ENCODE measurements around the gene TOGARAM2.

Gene TOGARAM2

DNA sequence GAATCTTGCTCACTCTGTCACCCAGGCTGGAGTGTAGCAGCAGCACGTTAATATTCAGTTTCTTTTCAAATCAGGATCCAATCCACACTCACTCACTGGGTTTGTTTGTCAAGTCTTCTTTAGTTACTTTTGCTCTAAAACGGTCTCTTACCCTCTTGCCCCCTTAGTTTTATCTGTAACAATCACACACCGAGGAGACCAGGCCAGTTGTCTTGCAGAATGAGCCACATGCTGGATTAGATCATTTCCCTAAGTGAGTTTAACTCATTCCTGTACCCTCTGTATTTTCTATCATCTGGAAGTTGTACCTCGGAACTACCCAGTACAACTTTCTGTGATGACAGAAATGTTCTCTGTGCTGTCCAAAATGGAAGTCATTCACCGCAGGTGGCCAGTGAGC lies 20.7 kb upstream of the TOGARAM2 start:
- no peaks in the 10 kb centered on the region for H3K4me1 ChIP-seq (ENCODE audit: insufficient read depth, insufficient read length)
- H3K9me3 ChIP-seq (ENCODE audit: insufficient read depth, low read length): no peaks in the 10 kb centered on the region
- no peaks in the 10 kb centered on the region for H3K27me3 ChIP-seq (ENCODE audit: insufficient read depth, insufficient read length)
- DNase-seq (ENCODE audit: low read depth, low spot score): no peak
- H3K4me3 ChIP-seq (ENCODE audit: insufficient read length, low read depth): no peak overlapping the region
- H3K9ac ChIP-seq (ENCODE audit: insufficient read length, low read depth): no peak overlapping the region
- TF ChIP-seq YY1 (IDR thresholded peaks at IDR 0.05; ENCODE audit: insufficient read depth, insufficient read length) (no peak), SUZ12 (IDR thresholded peaks at IDR 0.05; ENCODE audit: extremely low read depth, insufficient read depth, insufficient read length) (no peak), ZNF274 (IDR thresholded peaks at IDR 0.05; ENCODE audit: low read depth, low read length) (no peak)
- H3K36me3 ChIP-seq (ENCODE audit: insufficient read depth, insufficient read length, low read length): no peaks in the 10 kb centered on the region

GRCh38 chr2:28962505-28962904 lies 18.6 kb upstream of the TOGARAM2 start:
- Histone ChIP-seq H3K4me3 (ENCODE audit: insufficient read length, low read depth) (no peak overlapping the region), H3K9ac (ENCODE audit: insufficient read length, low read depth) (no peak overlapping the region), H3K9me3 (ENCODE audit: insufficient read depth, low read length) (no peaks in the 10 kb centered on the region), H3K27me3 (ENCODE audit: insufficient read depth, insufficient read length) (no peaks in the 10 kb centered on the region), H3K36me3 (ENCODE audit: insufficient read depth, insufficient read length, low read length) (no peaks in the 10 kb centered on the region), H3K4me1 (ENCODE audit: insufficient read depth, insufficient read length) (no peaks in the 10 kb centered on the region)
- TF ChIP-seq YY1 (IDR thresholded peaks at IDR 0.05; ENCODE audit: insufficient read depth, insufficient read length) (no peak), ZNF274 (IDR thresholded peaks at IDR 0.05; ENCODE audit: low read depth, low read length) (no peak), SUZ12 (IDR thresholded peaks at IDR 0.05; ENCODE audit: extremely low read depth, insufficient read depth, insufficient read length) (no peak)
- no peak for DNase-seq (ENCODE audit: low read depth, low spot score)

- Histone ChIP-seq H3K4me1 (ENCODE audit: insufficient read depth, insufficient read length) (no peaks in the 10 kb centered on the region), H3K4me3 (ENCODE audit: insufficient read length, low read depth) (no peak overlapping the region), H3K9ac (ENCODE audit: insufficient read length, low read depth) (no peak overlapping the region), H3K36me3 (ENCODE audit: insufficient read depth, insufficient read length, low read length) (no peaks in the 10 kb centered on the region), H3K9me3 (ENCODE audit: insufficient read depth, low read length) (no peaks in the 10 kb centered on the region), H3K27me3 (ENCODE audit: insufficient read depth, insufficient read length) (no peaks in the 10 kb centered on the region)
- TF ChIP-seq ZNF274 (IDR thresholded peaks at IDR 0.05; ENCODE audit: low read depth, low read length) (no peak), YY1 (IDR thresholded peaks at IDR 0.05; ENCODE audit: insufficient read depth, insufficient read length) (no peak), SUZ12 (IDR thresholded peaks at IDR 0.05; ENCODE audit: extremely low read depth, insufficient read depth, insufficient read length) (no peak)
- no peak for DNase-seq (ENCODE audit: low read depth, low spot score)
These were observed 10.5 kb upstream of the TOGARAM2 start for GRCh38 chr2:28970464-28971160.

DNA sequence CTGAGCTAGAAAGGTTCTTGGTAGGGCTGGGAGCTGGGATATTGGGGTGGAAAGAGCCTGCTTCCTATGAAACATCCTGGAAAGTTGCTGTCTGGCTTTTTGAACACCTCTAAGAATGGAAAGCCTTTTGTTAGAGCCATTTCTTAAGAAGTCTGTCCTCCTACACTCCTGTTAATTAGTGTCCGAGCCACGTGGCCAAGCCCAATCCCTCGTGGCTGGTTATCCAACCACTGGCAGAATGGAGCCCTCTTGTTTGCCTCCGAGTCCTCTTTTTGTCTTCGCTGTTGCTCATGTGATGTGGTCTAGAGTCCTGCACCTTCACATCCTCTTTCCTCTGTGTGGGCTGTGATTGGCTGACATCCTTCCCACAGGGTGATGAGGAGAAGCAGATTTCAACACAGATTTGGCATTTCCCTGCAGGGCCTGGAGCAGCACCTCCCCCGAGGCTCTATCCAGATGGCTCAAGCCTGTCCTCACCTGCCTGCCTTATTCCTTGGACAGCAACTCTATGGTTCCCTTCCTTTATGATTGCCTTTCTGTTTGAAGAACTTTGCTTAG lies 8.2 kb upstream of the TOGARAM2 start:
- Histone ChIP-seq H3K9me3 (ENCODE audit: insufficient read depth, low read length) (no peaks in the 10 kb centered on the region), H3K36me3 (ENCODE audit: insufficient read depth, insufficient read length, low read length) (no peaks in the 10 kb centered on the region), H3K9ac (ENCODE audit: insufficient read length, low read depth) (no peak overlapping the region), H3K27me3 (ENCODE audit: insufficient read depth, insufficient read length) (no peaks in the 10 kb centered on the region), H3K4me1 (ENCODE audit: insufficient read depth, insufficient read length) (no peaks in the 10 kb centered on the region), H3K4me3 (ENCODE audit: insufficient read length, low read depth) (no peak overlapping the region)
- TF ChIP-seq ZNF274 (IDR thresholded peaks at IDR 0.05; ENCODE audit: low read depth, low read length) (no peak), SUZ12 (IDR thresholded peaks at IDR 0.05; ENCODE audit: extremely low read depth, insufficient read depth, insufficient read length) (no peak), YY1 (IDR thresholded peaks at IDR 0.05; ENCODE audit: insufficient read depth, insufficient read length) (no peak)
- DNase-seq (ENCODE audit: low read depth, low spot score): no peak

- no peak for DNase-seq (ENCODE audit: low read depth, low spot score)
- H3K4me3 ChIP-seq (ENCODE audit: insufficient read length, low read depth): no peak overlapping the region
- H3K27me3 ChIP-seq (ENCODE audit: insufficient read depth, insufficient read length): no peaks in the 10 kb centered on the region
- H3K9ac ChIP-seq (ENCODE audit: insufficient read length, low read depth): no peak overlapping the region
- H3K36me3 ChIP-seq (ENCODE audit: insufficient read depth, insufficient read length, low read length): no peaks in the 10 kb centered on the region
- TF ChIP-seq YY1 (IDR thresholded peaks at IDR 0.05; ENCODE audit: insufficient read depth, insufficient read length) (no peak), ZNF274 (IDR thresholded peaks at IDR 0.05; ENCODE audit: low read depth, low read length) (no peak), SUZ12 (IDR thresholded peaks at IDR 0.05; ENCODE audit: extremely low read depth, insufficient read depth, insufficient read length) (no peak)
- no peaks in the 10 kb centered on the region for H3K4me1 ChIP-seq (ENCODE audit: insufficient read depth, insufficient read length)
- H3K9me3 ChIP-seq (ENCODE audit: insufficient read depth, low read length): no peaks in the 10 kb centered on the region
These were observed 6.8 kb upstream of the TOGARAM2 start for GRCh38 chr2:28974252-28974651.

GRCh38 chr2:28975671-28976070 lies 5.4 kb upstream of the TOGARAM2 start:
- Histone ChIP-seq H3K9me3 (ENCODE audit: insufficient read depth, low read length) (no peaks in the 10 kb centered on the region), H3K36me3 (ENCODE audit: insufficient read depth, insufficient read length, low read length) (no peaks in the 10 kb centered on the region), H3K27me3 (ENCODE audit: insufficient read depth, insufficient read length) (no peaks in the 10 kb centered on the region), H3K4me1 (ENCODE audit: insufficient read depth, insufficient read length) (no peaks in the 10 kb centered on the region), H3K9ac (ENCODE audit: insufficient read length, low read depth) (no peak overlapping the region), H3K4me3 (ENCODE audit: insufficient read length, low read depth) (no peak overlapping the region)
- no peak for DNase-seq (ENCODE audit: low read depth, low spot score)
- TF ChIP-seq SUZ12 (IDR thresholded peaks at IDR 0.05; ENCODE audit: extremely low read depth, insufficient read depth, insufficient read length) (no peak), YY1 (IDR thresholded peaks at IDR 0.05; ENCODE audit: insufficient read depth, insufficient read length) (no peak), ZNF274 (IDR thresholded peaks at IDR 0.05; ENCODE audit: low read depth, low read length) (no peak)

DNA sequence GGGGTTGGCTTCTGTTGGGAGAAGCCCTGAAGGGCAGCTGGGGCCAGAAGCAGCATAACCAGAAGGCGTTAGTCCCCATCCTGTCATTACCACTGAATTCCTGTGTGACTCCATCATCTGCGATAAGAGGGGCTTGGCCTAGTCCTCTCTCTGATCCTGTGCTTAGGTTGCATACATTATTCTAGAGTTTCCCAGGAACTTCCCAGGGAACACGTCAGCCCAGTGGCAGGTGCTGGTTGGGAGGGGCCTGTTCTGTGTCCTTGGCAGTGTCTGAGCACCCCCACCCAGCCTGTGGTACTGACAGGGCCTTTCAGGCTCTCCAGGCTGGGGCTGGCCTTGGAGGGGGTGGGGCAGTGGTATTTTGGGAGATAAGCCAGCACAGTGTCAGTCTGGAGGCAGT lies 4.5 kb upstream of the TOGARAM2 start:
- DNase-seq (ENCODE audit: low read depth, low spot score): no peak

More for the DNA sequence above, 4.5 kb upstream of the TOGARAM2 start:
- Histone ChIP-seq H3K4me1 (ENCODE audit: insufficient read depth, insufficient read length) (no peaks in the 10 kb centered on the region), H3K9me3 (ENCODE audit: insufficient read depth, low read length) (no peaks in the 10 kb centered on the region), H3K27me3 (ENCODE audit: insufficient read depth, insufficient read length) (no peaks in the 10 kb centered on the region), H3K9ac (ENCODE audit: insufficient read length, low read depth) (no peak overlapping the region), H3K4me3 (ENCODE audit: insufficient read length, low read depth) (no peak overlapping the region), H3K36me3 (ENCODE audit: insufficient read depth, insufficient read length, low read length) (no peaks in the 10 kb centered on the region)
- TF ChIP-seq SUZ12 (IDR thresholded peaks at IDR 0.05; ENCODE audit: extremely low read depth, insufficient read depth, insufficient read length) (no peak), YY1 (IDR thresholded peaks at IDR 0.05; ENCODE audit: insufficient read depth, insufficient read length) (no peak), ZNF274 (IDR thresholded peaks at IDR 0.05; ENCODE audit: low read depth, low read length) (no peak)
